HG02588 (cell line): ENCODE results near the gene MCC.

ENCODE experiments used
- ATAC-seq: cut with Tn5 transposase; IDR thresholded peaks from one replicate; pipeline ENCODE4 v1.9.1; 2021; ENCODE audit warnings: mild to moderate bottlenecking, moderate library complexity; ENCODE audit not compliant: unreplicated experiment

MCC gene

GRCh38 chr5:113161806-113162205, 326.4 kb downstream of the MCC start:
- ATAC-seq: no peak

DNA sequence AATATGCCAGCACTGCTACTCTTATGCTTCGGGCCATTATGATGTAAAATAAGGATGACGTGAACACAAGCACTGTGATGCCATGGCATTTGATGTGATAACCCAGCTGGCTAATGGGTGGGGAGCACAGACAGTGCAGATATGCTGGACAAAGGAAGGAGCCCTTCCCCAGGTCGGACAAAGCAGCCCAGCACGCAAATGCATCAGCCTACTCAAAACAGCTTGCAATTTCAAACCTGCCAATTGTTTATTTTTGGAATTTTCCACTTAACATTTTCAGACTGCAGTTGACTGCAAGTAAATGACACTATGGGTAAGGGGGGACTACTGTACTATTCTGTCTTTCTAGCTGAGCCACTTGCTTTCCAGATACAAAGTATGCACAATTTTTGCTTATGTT, 330.4 kb downstream of the MCC start:
- no peak for ATAC-seq

- ATAC-seq: no peak
Measured at GRCh38 chr5:113156271-113156877, 331.9 kb downstream of the MCC start.

GRCh38 chr5:113153512-113154097, 334.6 kb downstream of the MCC start:
- ATAC-seq: no peak

DNA sequence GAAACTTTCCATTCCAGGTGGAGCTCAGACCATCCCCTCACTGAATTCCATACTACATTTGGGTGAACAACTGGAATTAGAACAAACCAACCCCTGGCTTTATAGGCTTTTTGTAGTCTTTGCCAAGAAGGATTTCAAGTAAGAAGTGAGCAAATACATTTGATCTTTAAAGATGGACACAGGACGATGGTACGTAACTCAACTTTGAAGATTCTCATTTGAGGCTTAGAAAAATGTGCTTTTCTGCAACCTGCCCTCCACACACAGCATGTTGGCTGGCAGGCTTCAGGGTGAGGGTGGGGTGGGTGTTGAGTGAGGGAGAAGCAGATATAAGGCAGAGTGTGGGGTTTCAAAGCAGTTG, 335.9 kb downstream of the MCC start:
- no peak for ATAC-seq

DNA sequence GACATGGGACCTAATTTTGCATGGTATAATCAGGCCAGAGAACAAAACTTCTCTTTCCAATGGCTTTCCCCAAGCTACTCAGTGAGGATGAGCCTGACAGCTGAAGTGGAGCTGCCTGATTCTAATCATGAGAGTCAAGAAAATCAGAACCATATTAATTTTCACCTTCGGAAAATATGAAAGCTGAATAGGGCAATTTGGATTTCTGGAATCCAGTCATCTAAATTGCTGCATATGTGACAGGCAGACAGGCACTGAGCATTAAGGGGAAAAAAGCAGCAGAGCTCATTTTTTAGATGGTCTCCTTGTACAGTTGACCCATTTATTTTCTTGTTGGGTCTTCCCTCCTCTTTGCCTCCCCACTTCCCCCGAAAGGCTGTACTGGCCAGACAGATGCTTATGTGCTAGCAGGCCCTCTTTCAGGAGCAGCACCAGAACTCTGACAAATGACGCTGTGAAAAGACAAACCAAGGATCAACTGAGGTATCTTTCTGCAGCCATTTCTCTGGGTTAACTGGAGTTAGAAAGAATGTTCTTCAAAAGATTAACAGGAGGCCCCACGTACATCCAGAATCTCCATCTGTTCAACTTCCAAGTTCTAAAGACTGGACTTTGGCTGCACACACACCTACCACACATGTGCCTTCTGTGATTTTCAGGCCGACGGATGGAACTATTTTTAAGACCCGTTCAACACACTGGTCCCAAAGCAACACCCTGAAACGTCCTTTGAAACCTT, 336.4 kb downstream of the MCC start:
- ATAC-seq: no peak

DNA sequence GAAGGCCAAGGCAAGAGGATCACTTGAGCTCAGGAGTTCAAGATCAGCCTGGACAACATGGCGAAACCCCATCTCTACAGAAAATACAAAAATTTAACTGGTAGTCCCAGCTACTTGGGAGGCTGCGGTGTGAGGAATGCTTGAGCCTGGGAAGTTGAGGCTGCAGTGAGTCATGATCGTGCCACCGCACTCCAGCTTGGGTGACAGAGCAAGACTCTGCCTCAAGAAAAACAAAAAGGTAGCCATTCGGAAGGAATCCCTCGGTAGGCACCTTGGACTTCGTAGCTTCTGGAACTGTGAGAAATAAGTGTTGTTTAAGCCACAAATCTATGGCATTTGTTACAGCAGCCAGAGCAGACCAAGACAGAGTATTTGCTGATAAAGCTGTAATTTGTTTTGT, 337.4 kb downstream of the MCC start:
- no peak for ATAC-seq

DNA sequence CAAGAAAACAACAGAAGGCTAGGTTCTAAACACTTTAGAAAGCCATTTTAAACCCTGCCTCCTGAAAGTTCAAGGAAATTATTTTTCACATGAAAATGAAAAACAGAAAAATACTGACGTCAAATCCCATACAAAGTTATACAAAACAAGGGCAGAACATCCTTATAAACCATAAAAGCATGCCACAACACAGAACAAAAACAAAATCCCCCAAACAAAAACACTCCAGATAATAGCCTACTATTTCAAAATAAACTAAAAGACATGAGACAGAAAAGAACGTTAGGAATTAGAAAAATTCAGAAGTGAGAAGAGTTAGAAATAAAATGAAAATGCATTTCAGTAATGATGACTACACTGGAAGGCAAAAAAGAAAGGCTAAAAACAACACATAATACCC, 338.0 kb downstream of the MCC start:
- ATAC-seq: no peak

DNA sequence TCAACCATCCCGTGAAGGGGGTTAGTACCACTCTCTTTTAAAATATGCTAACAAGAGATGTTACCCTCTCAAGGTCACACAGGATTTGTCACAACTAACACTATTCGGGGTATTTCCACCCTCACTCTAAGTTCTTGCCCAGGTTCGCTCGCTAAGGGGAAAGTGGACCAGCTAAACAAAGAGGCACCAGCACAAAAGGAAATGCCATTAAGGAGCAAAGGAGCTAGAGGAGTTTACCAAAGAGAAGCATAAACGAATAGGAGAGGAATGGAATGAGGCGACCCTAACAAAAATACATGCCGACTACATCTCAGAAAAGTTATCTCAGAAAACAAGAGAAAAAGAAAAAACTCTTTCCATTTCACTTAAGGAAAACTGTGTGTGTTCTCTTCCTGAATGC, 340.7 kb downstream of the MCC start:
- no peak for ATAC-seq

DNA sequence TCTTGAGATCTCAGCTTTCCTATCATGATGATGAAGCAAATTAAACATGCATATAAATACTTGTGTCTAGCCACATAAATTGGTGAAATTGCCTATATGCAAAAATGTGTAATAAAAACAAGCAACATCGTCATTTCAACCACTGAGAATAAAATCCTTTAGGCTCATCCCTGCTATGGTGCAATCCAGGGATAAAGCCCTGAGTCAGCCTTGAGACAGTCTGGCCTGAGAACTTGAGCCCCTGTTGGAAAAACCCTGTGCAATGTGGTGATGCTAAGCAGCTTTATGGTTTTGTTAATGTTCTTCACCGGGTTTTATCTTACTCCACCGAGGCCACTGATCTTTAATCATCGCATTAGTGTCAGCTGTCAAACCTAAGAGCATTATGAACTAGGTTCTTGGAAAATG, 341.1 kb downstream of the MCC start:
- ATAC-seq: no peak

GRCh38 chr5:113145757-113146387, 342.4 kb downstream of the MCC start:
- ATAC-seq: no peak

DNA sequence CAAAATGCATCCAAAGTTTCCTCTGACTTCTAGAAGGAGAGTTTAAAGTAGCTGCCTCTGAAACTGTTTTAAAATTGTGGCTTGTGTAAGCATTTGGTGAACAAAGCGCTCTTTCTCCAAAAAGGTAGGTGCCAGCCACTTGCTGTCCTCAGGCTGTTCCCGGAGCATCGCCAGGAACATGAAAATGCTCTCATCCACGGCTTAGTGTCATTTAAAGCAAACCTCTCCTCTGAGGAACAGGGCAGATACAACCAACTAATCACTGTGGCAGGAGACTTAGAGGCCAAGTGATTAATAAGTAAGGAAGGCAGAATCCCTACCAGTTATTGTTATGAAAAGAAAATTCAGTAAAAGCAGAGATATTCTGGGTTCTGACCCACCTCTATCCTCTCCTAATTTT, 346.1 kb downstream of the MCC start:
- ATAC-seq: no peak

DNA sequence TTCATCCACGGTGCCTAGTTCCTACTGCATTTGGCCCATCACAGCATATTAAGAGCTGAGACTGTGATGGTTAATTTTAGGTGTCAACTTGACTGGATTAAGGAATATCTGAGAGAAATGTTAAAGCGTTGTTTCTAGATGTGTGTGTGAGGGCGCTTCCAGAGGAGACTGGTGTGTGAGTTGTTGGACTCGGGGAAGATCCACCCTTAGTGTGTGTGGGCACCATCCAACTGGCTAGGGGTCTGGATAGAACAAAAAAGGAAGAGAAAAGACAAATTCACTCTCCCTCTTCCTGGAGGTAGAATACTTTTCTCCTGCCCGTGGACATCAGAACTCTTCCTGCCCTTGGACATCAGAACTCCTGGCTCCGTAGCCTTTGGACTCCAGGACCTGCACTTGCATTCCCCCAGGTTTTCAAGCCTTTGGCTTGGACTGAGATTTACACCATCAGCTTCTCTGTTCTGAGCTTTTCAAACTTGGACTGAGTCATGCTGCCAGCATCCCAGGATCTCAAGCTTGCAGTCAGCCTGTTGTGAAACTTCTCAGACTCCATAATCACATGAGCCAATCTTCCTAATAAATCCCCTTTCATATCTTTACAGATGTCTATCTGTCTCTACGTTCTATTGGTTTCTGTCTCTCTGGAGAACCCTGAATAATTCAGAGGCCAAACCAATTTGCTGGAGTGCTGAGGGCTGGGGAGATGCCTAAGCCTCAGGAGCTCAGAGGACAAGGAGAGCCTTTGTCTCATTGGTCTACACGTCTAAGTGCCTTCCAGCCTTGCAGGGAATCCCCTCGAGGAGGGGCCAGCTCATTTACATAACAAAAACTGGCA, 347.2 kb downstream of the MCC start:
- ATAC-seq: no peak

- ATAC-seq: no peak
Measured at GRCh38 chr5:113133211-113133975, 354.9 kb downstream of the MCC start.

- ATAC-seq: no peak
Measured at GRCh38 chr5:113132564-113132963, 355.7 kb downstream of the MCC start.

- ATAC-seq: no peak
Measured at GRCh38 chr5:113128641-113129330, 359.5 kb downstream of the MCC start.

GRCh38 chr5:113128082-113128481, 360.2 kb downstream of the MCC start:
- no peak for ATAC-seq

GRCh38 chr5:113127021-113127420, 361.2 kb downstream of the MCC start:
- ATAC-seq: no peak

DNA sequence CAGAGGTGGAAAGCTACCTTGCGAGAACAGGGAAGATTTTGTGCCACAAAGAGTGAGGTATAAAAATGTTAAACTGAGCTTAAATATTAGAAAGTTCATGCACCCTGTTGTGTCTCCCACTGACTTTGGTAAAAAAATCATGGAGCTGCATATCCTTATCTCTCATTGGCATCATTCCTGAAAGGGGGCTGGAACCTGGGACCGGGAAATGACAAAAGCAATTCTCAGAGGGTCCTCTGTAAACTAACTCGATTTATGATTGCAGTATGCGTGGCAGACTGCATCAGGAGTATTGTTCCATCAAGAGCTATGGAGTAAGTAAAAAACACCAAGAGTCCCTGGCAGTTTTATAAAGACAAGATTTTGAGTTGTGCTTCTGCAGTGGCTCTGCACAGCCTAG, 362.9 kb downstream of the MCC start:
- no peak for ATAC-seq

DNA sequence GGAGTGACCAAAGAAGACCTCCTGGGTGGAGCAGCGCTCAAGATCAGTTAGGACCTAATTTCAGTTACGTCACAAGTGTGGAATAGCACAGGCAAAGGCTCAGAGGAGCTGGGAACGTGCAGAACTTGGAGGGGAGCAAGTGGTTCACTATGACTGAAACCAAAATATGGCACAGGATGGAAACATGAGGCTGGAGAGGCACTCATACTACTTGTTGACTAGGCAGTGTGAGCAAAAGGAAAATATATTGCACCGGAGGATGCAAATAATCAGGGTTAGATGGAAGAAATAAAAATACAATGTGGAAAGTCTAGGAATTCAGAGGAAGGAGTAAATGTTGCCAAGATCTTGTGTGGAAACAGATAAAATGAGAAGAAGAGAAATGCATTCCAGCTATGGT, 363.3 kb downstream of the MCC start:
- ATAC-seq: no peak
